ENCODE results near the gene PCA3. TPM values are rescaled to one million over a fixed set of nuclear protein-coding genes. Genes with fewer than 3 reads are reported as not detected.

Gene PCA3
- total RNA-seq, 2 donors from 2014 or later: not detected

GRCh38 chr9:76766126-76766525, 1.9 kb downstream of the PCA3 start:
- TF ChIP-seq, protein P1, sequence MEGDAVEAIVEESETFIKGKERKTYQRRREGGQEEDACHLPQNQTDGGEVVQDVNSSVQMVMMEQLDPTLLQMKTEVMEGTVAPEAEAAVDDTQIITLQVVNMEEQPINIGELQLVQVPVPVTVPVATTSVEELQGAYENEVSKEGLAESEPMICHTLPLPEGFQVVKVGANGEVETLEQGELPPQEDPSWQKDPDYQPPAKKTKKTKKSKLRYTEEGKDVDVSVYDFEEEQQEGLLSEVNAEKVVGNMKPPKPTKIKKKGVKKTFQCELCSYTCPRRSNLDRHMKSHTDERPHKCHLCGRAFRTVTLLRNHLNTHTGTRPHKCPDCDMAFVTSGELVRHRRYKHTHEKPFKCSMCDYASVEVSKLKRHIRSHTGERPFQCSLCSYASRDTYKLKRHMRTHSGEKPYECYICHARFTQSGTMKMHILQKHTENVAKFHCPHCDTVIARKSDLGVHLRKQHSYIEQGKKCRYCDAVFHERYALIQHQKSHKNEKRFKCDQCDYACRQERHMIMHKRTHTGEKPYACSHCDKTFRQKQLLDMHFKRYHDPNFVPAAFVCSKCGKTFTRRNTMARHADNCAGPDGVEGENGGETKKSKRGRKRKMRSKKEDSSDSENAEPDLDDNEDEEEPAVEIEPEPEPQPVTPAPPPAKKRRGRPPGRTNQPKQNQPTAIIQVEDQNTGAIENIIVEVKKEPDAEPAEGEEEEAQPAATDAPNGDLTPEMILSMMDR (IDR thresholded peaks at IDR 0.05): no peak
- peaks cover 11 to 25% of the 10 kb centered on the region in 2 donors for H3K4me1 ChIP-seq (ENCODE audit: control insufficient read depth in 1 of 2, low read depth in 2 of 2)
- DNase-seq (ENCODE audit: low spot score) (no peak), ATAC-seq (ENCODE audit: insufficient number of reproducible peaks, low FRiP score, low read depth) (no peak)
- peaks cover 3% of the 10 kb centered on the region for H3K36me3 ChIP-seq
- H3K27me3 ChIP-seq (replicated peaks; ENCODE audit: insufficient read depth): no peaks in the 10 kb centered on the region
- H3K9me3 ChIP-seq: no peaks in the 10 kb centered on the region
- H3K4me3 ChIP-seq: no peak overlapping the region
- H3K27ac ChIP-seq: no peak overlapping the region

GRCh38 chr9:76772686-76773445, 8.6 kb downstream of the PCA3 start:
- Histone ChIP-seq H3K4me1 (ENCODE audit: control insufficient read depth in 1 of 2, low read depth in 2 of 2) (peaks cover 20 to 44% of the 10 kb centered on the region in 2 donors), H3K36me3 (no peaks in the 10 kb centered on the region), H3K27ac (no peak overlapping the region), H3K9me3 (no peaks in the 10 kb centered on the region), H3K4me3 (no peak overlapping the region), H3K27me3 (replicated peaks; ENCODE audit: insufficient read depth) (no peaks in the 10 kb centered on the region)
- ATAC-seq (ENCODE audit: insufficient number of reproducible peaks, low FRiP score, low read depth): no peak
- TF ChIP-seq, protein P1 (IDR thresholded peaks at IDR 0.05): no peak
- no peak for DNase-seq (ENCODE audit: low spot score)

- H3K9me3 ChIP-seq: no peaks in the 10 kb centered on the region
- TF ChIP-seq, protein P1 (IDR thresholded peaks at IDR 0.05): no peak
- H3K4me3 ChIP-seq: no peak overlapping the region
- H3K27me3 ChIP-seq (replicated peaks; ENCODE audit: insufficient read depth): no peaks in the 10 kb centered on the region
- no peak overlapping the region for H3K27ac ChIP-seq
- peaks cover 3 to 7% of the 10 kb centered on the region in 2 donors for H3K4me1 ChIP-seq (ENCODE audit: control insufficient read depth in 1 of 2, low read depth in 2 of 2)
- no peak for ATAC-seq (ENCODE audit: insufficient number of reproducible peaks, low FRiP score, low read depth)
- peaks cover 9% of the 10 kb centered on the region for H3K36me3 ChIP-seq
- DNase-seq (ENCODE audit: low spot score): no peak
Observed at GRCh38 chr9:76784881-76785280, 20.6 kb downstream of the PCA3 start.

DNA sequence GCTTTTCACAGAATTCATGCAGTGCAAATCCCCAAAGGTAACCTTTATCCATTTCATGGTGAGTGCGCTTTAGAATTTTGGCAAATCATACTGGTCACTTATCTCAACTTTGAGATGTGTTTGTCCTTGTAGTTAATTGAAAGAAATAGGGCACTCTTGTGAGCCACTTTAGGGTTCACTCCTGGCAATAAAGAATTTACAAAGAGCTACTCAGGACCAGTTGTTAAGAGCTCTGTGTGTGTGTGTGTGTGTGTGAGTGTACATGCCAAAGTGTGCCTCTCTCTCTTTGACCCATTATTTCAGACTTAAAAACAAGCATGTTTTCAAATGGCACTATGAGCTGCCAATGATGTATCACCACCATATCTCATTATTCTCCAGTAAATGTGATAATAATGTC, 21.3 kb downstream of the PCA3 start:
- no peak for DNase-seq (ENCODE audit: low spot score)
- Histone ChIP-seq H3K9me3 (no peaks in the 10 kb centered on the region), H3K27ac (no peak overlapping the region), H3K4me1 (ENCODE audit: control insufficient read depth in 1 of 2, low read depth in 2 of 2) (peaks cover 3 to 7% of the 10 kb centered on the region in 2 donors), H3K36me3 (peaks cover 9% of the 10 kb centered on the region), H3K4me3 (no peak overlapping the region), H3K27me3 (replicated peaks; ENCODE audit: insufficient read depth) (no peaks in the 10 kb centered on the region)
- no peak for ATAC-seq (ENCODE audit: insufficient number of reproducible peaks, low FRiP score, low read depth)
- TF ChIP-seq, protein P1 (IDR thresholded peaks at IDR 0.05): no peak

- peaks cover 7% of the 10 kb centered on the region for H3K36me3 ChIP-seq
- H3K4me1 ChIP-seq (ENCODE audit: control insufficient read depth in 1 of 2, low read depth in 2 of 2): peaks cover 3 to 7% of the 10 kb centered on the region in 2 donors
- ATAC-seq (ENCODE audit: insufficient number of reproducible peaks, low FRiP score, low read depth) (no peak), DNase-seq (ENCODE audit: low spot score) (no peak)
- TF ChIP-seq, protein P1 (IDR thresholded peaks at IDR 0.05): no peak
- H3K27me3 ChIP-seq (replicated peaks; ENCODE audit: insufficient read depth): no peaks in the 10 kb centered on the region
- no peak overlapping the region for H3K27ac ChIP-seq
- H3K4me3 ChIP-seq: no peak overlapping the region
- no peaks in the 10 kb centered on the region for H3K9me3 ChIP-seq
Observed at GRCh38 chr9:76787677-76788076, 23.4 kb downstream of the PCA3 start.
